ENCODE results near the gene GRSF1.

Gene GRSF1

DNA sequence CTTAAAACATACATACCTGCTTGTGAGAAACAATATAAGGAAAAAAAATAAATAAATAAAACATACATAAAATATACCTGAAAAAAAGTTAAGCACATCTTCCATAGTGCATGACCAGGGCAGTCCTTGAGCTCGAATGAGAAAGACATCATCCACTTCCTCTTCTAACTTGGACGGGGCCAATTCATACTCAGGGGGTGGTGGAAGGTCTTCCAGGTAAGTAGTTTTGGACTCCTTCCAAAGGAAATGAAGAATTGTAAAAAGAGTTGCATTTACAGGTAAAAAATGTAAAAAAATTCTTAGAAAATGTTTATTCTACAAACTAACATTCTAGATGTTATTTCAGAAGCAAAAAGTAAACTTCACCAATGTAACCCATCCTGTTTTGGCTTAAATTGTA, 3.6 kb downstream of the GRSF1 start:
- H3K27ac ChIP-seq (ENCODE audit: insufficient read depth, low read depth, low read length, poor library complexity, severe bottlenecking) = no peak overlapping the region

DNA sequence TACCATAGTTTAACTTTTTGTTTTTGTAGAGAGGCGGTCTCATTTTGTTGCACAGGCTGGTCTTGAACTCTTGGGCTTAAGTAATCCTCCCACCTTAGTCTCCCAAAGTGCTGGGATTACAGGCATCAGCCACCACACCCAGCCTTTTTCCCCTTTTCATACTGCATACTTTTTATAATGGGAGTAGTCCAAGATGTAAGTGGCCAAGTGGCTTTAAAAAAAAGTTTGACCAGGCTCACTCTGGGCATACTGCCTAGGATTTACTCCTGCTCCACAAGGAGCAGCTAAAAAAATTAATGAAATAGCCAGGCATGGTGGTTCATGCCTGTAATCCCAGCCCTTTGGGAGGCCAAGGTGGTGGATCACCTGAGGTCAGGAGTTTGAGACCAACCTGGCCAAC, 6.0 kb downstream of the GRSF1 start:
- H3K27me3 ChIP-seq (ENCODE audit: control insufficient read depth, insufficient read depth, low read length, poor library complexity, severe bottlenecking) = no peaks in the 10 kb centered on the region
- H3K36me3 ChIP-seq (ENCODE audit: control insufficient read depth, insufficient read depth, low read length) = peaks cover 41% of the 10 kb centered on the region
- no peak overlapping the region for H3K4me3 ChIP-seq (ENCODE audit: insufficient read depth, low read depth, low read length)
- peaks cover 4% of the 10 kb centered on the region for H3K4me1 ChIP-seq (ENCODE audit: control insufficient read depth, insufficient read depth, low read length)
- 100% methylated on average over 1 of the region's 1 CpG for WGBS, 2 experiments
- H3K27ac ChIP-seq (ENCODE audit: insufficient read depth, low read depth, low read length, poor library complexity, severe bottlenecking) = no peak overlapping the region
- no peaks in the 10 kb centered on the region for H3K9me3 ChIP-seq (ENCODE audit: control insufficient read depth, low read length)

More for the DNA sequence above, 3.6 kb downstream of the GRSF1 start:
- WGBS, 2 experiments = 90 to 100% methylated on average over 2 of the region's 2 CpGs
- peaks cover 4% of the 10 kb centered on the region for H3K4me1 ChIP-seq (ENCODE audit: control insufficient read depth, insufficient read depth, low read length)
- no peak overlapping the region for H3K4me3 ChIP-seq (ENCODE audit: insufficient read depth, low read depth, low read length)
- no peaks in the 10 kb centered on the region for H3K27me3 ChIP-seq (ENCODE audit: control insufficient read depth, insufficient read depth, low read length, poor library complexity, severe bottlenecking)
- H3K9me3 ChIP-seq (ENCODE audit: control insufficient read depth, low read length) = no peaks in the 10 kb centered on the region
- peaks cover 27% of the 10 kb centered on the region for H3K36me3 ChIP-seq (ENCODE audit: control insufficient read depth, insufficient read depth, low read length)

GRCh38 chr4:70831293-70831692, 8.4 kb downstream of the GRSF1 start:
- WGBS, 2 experiments = 90 to 98% methylated on average over 3 to 4 of the region's 4 CpGs
- H3K4me1 ChIP-seq (ENCODE audit: control insufficient read depth, insufficient read depth, low read length) = no peaks in the 10 kb centered on the region
- no peaks in the 10 kb centered on the region for H3K27me3 ChIP-seq (ENCODE audit: control insufficient read depth, insufficient read depth, low read length, poor library complexity, severe bottlenecking)
- no peak overlapping the region for H3K27ac ChIP-seq (ENCODE audit: insufficient read depth, low read depth, low read length, poor library complexity, severe bottlenecking)
- peaks cover 50% of the 10 kb centered on the region for H3K36me3 ChIP-seq (ENCODE audit: control insufficient read depth, insufficient read depth, low read length)
- no peaks in the 10 kb centered on the region for H3K9me3 ChIP-seq (ENCODE audit: control insufficient read depth, low read length)
- no peak overlapping the region for H3K4me3 ChIP-seq (ENCODE audit: insufficient read depth, low read depth, low read length)

DNA sequence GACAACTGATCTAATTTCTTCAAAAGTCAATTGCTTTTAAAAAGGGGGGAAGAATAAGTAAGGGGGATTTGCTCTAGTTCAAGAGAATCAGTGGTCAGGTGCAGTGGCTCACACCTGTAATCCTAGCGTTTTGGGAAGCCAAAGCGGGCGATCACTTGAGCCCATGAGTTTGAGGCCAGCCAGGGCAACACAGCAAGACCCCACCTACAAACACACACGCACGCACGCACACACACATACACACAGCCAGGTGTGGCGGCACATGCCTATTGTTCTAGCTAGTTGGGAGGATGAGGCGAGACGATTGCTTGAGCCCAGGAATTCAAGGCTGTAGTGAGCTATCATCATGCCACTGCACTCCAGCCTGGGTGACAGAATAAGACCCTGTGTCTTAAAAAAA, 9.6 kb downstream of the GRSF1 start:
- Histone ChIP-seq H3K27me3 (ENCODE audit: control insufficient read depth, insufficient read depth, low read length, poor library complexity, severe bottlenecking) (no peaks in the 10 kb centered on the region), H3K4me1 (ENCODE audit: control insufficient read depth, insufficient read depth, low read length) (no peaks in the 10 kb centered on the region), H3K9me3 (ENCODE audit: control insufficient read depth, low read length) (no peaks in the 10 kb centered on the region), H3K4me3 (ENCODE audit: insufficient read depth, low read depth, low read length) (no peak overlapping the region), H3K27ac (ENCODE audit: insufficient read depth, low read depth, low read length, poor library complexity, severe bottlenecking) (no peak overlapping the region), H3K36me3 (ENCODE audit: control insufficient read depth, insufficient read depth, low read length) (peaks cover 56% of the 10 kb centered on the region)
- 86 to 92% methylated on average over 9 of the region's 9 CpGs for WGBS, 2 experiments

DNA sequence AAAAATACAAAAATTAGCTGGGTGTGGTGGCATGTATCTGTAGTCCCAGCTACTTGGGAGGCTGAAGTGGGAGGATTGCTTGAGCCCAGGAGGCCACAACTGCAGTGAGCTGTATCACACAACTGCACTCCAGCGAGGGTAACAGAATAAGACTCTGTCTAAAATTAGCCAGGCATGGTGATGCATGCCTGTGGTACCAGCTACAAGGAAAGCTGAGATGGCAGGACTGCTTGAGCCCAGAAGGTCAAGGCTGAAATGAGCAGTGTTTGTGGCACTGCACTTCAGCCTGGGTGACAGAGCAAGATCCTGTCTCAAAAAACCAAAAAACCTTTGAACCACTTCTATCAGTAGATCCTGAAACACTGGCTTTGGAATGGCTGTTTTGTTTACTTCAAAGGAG, 10.2 kb downstream of the GRSF1 start:
- H3K36me3 ChIP-seq (ENCODE audit: control insufficient read depth, insufficient read depth, low read length) = peaks cover 56% of the 10 kb centered on the region
- 98% methylated on average over 1 of the region's 1 CpG for WGBS, 2 experiments
- H3K27me3 ChIP-seq (ENCODE audit: control insufficient read depth, insufficient read depth, low read length, poor library complexity, severe bottlenecking) = no peaks in the 10 kb centered on the region
- H3K4me3 ChIP-seq (ENCODE audit: insufficient read depth, low read depth, low read length) = no peak overlapping the region
- no peaks in the 10 kb centered on the region for H3K4me1 ChIP-seq (ENCODE audit: control insufficient read depth, insufficient read depth, low read length)
- no peaks in the 10 kb centered on the region for H3K9me3 ChIP-seq (ENCODE audit: control insufficient read depth, low read length)
- no peak overlapping the region for H3K27ac ChIP-seq (ENCODE audit: insufficient read depth, low read depth, low read length, poor library complexity, severe bottlenecking)

- H3K4me1 ChIP-seq (ENCODE audit: control insufficient read depth, insufficient read depth, low read length) = no peaks in the 10 kb centered on the region
- H3K4me3 ChIP-seq (ENCODE audit: insufficient read depth, low read depth, low read length) = no peak overlapping the region
- peaks cover 58% of the 10 kb centered on the region for H3K36me3 ChIP-seq (ENCODE audit: control insufficient read depth, insufficient read depth, low read length)
- no peaks in the 10 kb centered on the region for H3K9me3 ChIP-seq (ENCODE audit: control insufficient read depth, low read length)
- no peak overlapping the region for H3K27ac ChIP-seq (ENCODE audit: insufficient read depth, low read depth, low read length, poor library complexity, severe bottlenecking)
- H3K27me3 ChIP-seq (ENCODE audit: control insufficient read depth, insufficient read depth, low read length, poor library complexity, severe bottlenecking) = no peaks in the 10 kb centered on the region
- WGBS, 2 experiments = 91 to 98% methylated on average over 1 to 3 of the region's 3 CpGs
Measured at GRCh38 chr4:70829015-70829414, 10.7 kb downstream of the GRSF1 start.

DNA sequence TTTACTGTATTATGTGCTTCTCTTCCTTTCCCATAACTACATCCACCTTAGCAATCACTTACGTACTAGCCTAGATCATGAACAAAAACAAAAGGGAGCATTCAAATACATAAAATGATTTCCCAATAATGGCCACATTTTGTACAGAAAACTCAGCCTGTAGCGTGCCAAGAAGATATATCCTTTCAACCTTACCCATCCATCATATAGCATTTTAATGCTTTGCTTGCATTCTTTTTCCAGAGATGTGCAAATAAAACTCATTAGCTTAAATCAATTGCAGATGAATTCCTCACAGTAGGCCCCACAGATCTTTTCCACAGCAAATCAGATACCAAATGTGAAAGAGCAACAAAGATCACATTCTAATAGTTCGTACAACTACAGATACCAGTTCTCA, 20.8 kb downstream of the GRSF1 start:
- WGBS, 2 experiments = 97 to 99% methylated on average over 3 of the region's 3 CpGs
- Histone ChIP-seq H3K36me3 (ENCODE audit: control insufficient read depth, insufficient read depth, low read length) (peaks cover 35% of the 10 kb centered on the region), H3K4me3 (ENCODE audit: insufficient read depth, low read depth, low read length) (no peak overlapping the region), H3K9me3 (ENCODE audit: control insufficient read depth, low read length) (no peaks in the 10 kb centered on the region), H3K27ac (ENCODE audit: insufficient read depth, low read depth, low read length, poor library complexity, severe bottlenecking) (no peak overlapping the region), H3K4me1 (ENCODE audit: control insufficient read depth, insufficient read depth, low read length) (no peaks in the 10 kb centered on the region), H3K27me3 (ENCODE audit: control insufficient read depth, insufficient read depth, low read length, poor library complexity, severe bottlenecking) (no peaks in the 10 kb centered on the region)

GRCh38 chr4:70818173-70818855, 21.4 kb downstream of the GRSF1 start:
- Histone ChIP-seq H3K27me3 (ENCODE audit: control insufficient read depth, insufficient read depth, low read length, poor library complexity, severe bottlenecking) (no peaks in the 10 kb centered on the region), H3K4me3 (ENCODE audit: insufficient read depth, low read depth, low read length) (no peak overlapping the region), H3K27ac (ENCODE audit: insufficient read depth, low read depth, low read length, poor library complexity, severe bottlenecking) (no peak overlapping the region), H3K9me3 (ENCODE audit: control insufficient read depth, low read length) (no peaks in the 10 kb centered on the region), H3K4me1 (ENCODE audit: control insufficient read depth, insufficient read depth, low read length) (no peaks in the 10 kb centered on the region), H3K36me3 (ENCODE audit: control insufficient read depth, insufficient read depth, low read length) (peaks cover 31% of the 10 kb centered on the region)
- 93 to 97% methylated on average over 5 of the region's 5 CpGs for WGBS, 2 experiments

DNA sequence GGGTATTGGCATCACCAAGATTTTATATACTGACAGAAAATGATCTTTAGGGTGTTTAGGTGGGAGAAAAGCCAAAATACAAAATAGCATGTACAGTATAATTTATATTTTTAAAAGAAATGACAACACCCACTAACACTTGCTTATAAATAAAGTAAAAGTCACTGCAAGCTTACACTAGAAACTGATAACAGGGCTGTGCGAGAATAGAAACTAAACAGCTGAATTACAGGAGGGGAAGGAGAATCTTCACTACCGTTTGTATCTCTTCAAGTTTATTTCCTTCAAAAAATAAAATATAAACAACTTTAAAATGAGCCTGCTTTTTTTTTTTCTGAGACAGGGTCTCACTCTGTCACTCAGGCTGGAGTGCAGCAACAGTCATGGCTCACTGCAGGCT, 22.8 kb downstream of the GRSF1 start:
- Histone ChIP-seq H3K4me1 (ENCODE audit: control insufficient read depth, insufficient read depth, low read length) (no peaks in the 10 kb centered on the region), H3K4me3 (ENCODE audit: insufficient read depth, low read depth, low read length) (no peak overlapping the region), H3K36me3 (ENCODE audit: control insufficient read depth, insufficient read depth, low read length) (peaks cover 25% of the 10 kb centered on the region), H3K27me3 (ENCODE audit: control insufficient read depth, insufficient read depth, low read length, poor library complexity, severe bottlenecking) (no peaks in the 10 kb centered on the region), H3K27ac (ENCODE audit: insufficient read depth, low read depth, low read length, poor library complexity, severe bottlenecking) (no peak overlapping the region), H3K9me3 (ENCODE audit: control insufficient read depth, low read length) (no peaks in the 10 kb centered on the region)
- WGBS, 2 experiments = 96 to 100% methylated on average over 1 of the region's 2 CpGs

DNA sequence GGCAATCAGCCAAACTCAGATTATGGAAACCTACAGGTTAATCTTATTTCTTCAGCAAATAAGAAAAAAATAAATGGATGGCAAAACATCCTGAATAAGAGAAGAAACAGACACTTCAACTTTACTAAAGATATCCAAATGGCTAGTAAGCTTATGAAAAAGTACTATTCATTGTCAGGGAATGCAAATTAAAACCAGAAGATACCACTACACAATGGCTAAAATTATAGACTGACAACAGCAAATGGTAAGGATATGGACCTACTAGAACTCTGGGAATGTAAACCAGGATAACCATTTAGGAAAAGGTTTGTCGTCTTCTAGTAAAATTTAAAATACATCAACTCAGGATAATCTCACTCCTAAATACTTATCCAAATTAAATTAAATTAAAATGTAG, 24.3 kb downstream of the GRSF1 start:
- Histone ChIP-seq H3K36me3 (ENCODE audit: control insufficient read depth, insufficient read depth, low read length) (peaks cover 18% of the 10 kb centered on the region), H3K27me3 (ENCODE audit: control insufficient read depth, insufficient read depth, low read length, poor library complexity, severe bottlenecking) (no peaks in the 10 kb centered on the region), H3K4me1 (ENCODE audit: control insufficient read depth, insufficient read depth, low read length) (no peaks in the 10 kb centered on the region), H3K27ac (ENCODE audit: insufficient read depth, low read depth, low read length, poor library complexity, severe bottlenecking) (no peak overlapping the region), H3K9me3 (ENCODE audit: control insufficient read depth, low read length) (no peaks in the 10 kb centered on the region), H3K4me3 (ENCODE audit: insufficient read depth, low read depth, low read length) (no peak overlapping the region)
- 80 to 100% methylated on average over 1 of the region's 1 CpG for WGBS, 2 experiments

GRCh38 chr4:70808151-70808550, 31.5 kb downstream of the GRSF1 start:
- 100% methylated on average over 1 of the region's 1 CpG for WGBS, 2 experiments
- Histone ChIP-seq H3K4me3 (ENCODE audit: insufficient read depth, low read depth, low read length) (no peak overlapping the region), H3K27ac (ENCODE audit: insufficient read depth, low read depth, low read length, poor library complexity, severe bottlenecking) (no peak overlapping the region), H3K4me1 (ENCODE audit: control insufficient read depth, insufficient read depth, low read length) (no peaks in the 10 kb centered on the region), H3K9me3 (ENCODE audit: control insufficient read depth, low read length) (no peaks in the 10 kb centered on the region), H3K27me3 (ENCODE audit: control insufficient read depth, insufficient read depth, low read length, poor library complexity, severe bottlenecking) (no peaks in the 10 kb centered on the region), H3K36me3 (ENCODE audit: control insufficient read depth, insufficient read depth, low read length) (no peaks in the 10 kb centered on the region)
